Measurements from ENCODE around the gene PTPRT.

PTPRT gene

GRCh38 chr20:43189554-43190331 is at the start of gene PTPRT:
PTPRT (minus strand) TSS chr20:43189906; CDS start chr20:43189733, 173 bp downstream.
- DNase-seq (ENCODE audit: low spot score), result no peak
- POLR2A ChIA-PET (ENCODE audit: low non-redundant PET), result no interaction called here
- TF ChIP-seq CTCF (conservative IDR thresholded peaks at IDR 0.05; ENCODE audit: low read depth), result no peak
- H3K27ac ChIP-seq, result no peak within 1 kb of the TSS
- CTCF ChIA-PET, result interaction anchor here (0.5 to 3.5 kb wide), 6 partner anchors 11 to 1577 kb away, joined by 3 to 12 read pairs (median 4); no protein-coding TSS in a partner anchor

DNA sequence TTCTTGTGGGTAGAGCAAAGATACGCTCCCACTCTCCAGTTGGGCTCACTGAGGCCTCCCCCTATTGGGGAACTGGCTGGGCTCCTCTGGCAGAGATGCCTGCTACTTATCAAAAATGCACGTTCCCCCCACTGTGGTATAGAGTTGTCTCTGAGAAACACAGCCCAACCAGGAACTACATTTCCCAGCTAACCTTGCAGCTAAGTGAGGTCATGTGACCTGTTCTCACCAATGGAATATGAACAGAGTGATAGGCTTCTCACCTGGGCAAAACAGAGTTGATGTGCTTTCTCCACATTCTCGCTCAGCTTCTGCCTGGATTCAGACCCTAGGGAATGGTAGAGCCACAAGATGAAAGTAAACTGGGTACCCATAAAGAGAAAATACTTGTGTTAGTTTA is 49.1 kb upstream of the PTPRT start:
- H3K27ac ChIP-seq, result no peak overlapping the region
- TF ChIP-seq CTCF (conservative IDR thresholded peaks at IDR 0.05; ENCODE audit: low read depth), result no peak
- POLR2A ChIA-PET (ENCODE audit: low non-redundant PET), result no interaction called here
- CTCF ChIA-PET, result interaction anchor here (0.6 kb wide), 1 partner anchor 933 kb away, joined by 3 read pairs; no protein-coding TSS in a partner anchor
- DNase-seq (ENCODE audit: low spot score), result peak; percentile 57

- CTCF ChIA-PET, result no interaction called here
- no peak for TF ChIP-seq CTCF (conservative IDR thresholded peaks at IDR 0.05; ENCODE audit: low read depth)
- POLR2A ChIA-PET (ENCODE audit: low non-redundant PET), result no interaction called here
- H3K27ac ChIP-seq, result no peak overlapping the region
- DNase-seq (ENCODE audit: low spot score), result no peak
These were observed 48.6 kb upstream of the PTPRT start for GRCh38 chr20:43238266-43238665.

DNA sequence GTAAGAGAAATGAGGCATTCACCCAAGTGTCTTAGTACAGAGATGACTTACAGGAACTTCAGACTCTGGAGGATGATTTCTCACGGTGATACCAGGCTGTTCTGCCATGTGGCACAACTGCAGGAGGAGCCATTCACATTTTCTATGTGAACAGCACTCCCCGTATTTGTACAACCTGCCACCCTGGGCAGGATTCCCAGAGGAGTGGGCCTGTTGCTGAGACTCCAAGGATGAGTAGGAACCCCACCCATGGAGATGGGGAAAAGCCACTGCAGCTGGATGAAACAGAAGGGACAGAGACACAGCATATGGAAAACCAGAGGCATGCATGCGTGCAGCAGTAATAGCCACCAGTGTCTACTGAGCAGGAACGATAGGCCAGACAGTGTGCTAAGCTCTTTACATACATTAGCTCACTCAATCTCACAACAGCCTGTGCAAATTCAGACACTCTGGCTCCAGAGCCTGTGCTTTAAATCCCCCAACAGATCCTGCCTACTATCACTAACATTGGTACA is 48.0 kb upstream of the PTPRT start:
- DNase-seq (ENCODE audit: low spot score), result no peak
- ChIA-PET CTCF (no interaction called here), POLR2A (ENCODE audit: low non-redundant PET) (no interaction called here)
- TF ChIP-seq CTCF (conservative IDR thresholded peaks at IDR 0.05; ENCODE audit: low read depth), result no peak
- no peak overlapping the region for H3K27ac ChIP-seq

DNA sequence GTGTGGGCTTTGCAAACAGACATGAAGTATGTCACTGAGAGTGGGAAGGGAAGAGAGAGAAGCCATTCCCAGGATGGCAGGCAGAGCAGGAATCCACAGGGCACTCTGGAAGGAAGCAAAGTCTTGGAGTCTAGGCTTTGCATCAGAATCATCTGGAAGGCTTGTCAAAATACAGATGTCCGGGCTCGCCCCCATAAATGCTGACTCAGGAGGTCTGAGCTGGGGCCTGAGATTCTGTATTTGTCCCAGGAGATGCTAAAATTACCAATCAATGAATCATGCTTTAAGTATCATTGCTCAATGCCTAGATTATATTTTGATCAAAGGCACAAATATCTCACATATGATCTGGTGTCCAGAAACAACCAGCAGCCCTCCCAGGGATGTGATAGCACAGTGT is 46.3 kb upstream of the PTPRT start:
- ChIA-PET POLR2A (ENCODE audit: low non-redundant PET) (no interaction called here), CTCF (interaction anchor here (0.6 kb wide), 1 partner anchor 9 kb away, joined by 4 read pairs; no protein-coding TSS in a partner anchor)
- H3K27ac ChIP-seq, result no peak overlapping the region
- no peak for TF ChIP-seq CTCF (conservative IDR thresholded peaks at IDR 0.05; ENCODE audit: low read depth)
- DNase-seq (ENCODE audit: low spot score), result no peak

DNA sequence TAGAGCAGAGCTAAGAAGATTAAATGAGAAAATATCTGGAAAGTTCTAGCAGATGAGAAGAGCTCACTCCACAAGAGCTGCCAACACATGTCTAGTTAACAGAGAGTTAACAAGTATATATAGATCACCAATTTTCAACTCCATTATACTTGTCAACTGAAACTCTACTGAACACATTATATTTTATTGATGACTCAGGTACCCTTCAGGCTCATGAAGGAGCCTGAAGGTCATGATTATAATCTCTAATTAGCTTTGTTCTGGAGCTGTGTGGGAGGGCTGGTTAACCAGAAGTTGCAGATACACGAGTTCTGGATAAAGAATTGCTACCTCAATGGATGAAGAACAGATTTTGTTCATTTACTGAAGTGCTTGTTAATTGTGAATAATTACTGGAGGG is 42.1 kb upstream of the PTPRT start:
- POLR2A ChIA-PET (ENCODE audit: low non-redundant PET), result no interaction called here
- no peak for DNase-seq (ENCODE audit: low spot score)
- CTCF ChIA-PET, result no interaction called here
- H3K27ac ChIP-seq, result no peak overlapping the region
- no peak for TF ChIP-seq CTCF (conservative IDR thresholded peaks at IDR 0.05; ENCODE audit: low read depth)

Measured in RWPE1 (cell line).